ENCODE measurements around the gene TAGLN.

- TF ChIP-seq POLR2AphosphoS5 (IDR thresholded peaks at IDR 0.05) (peak in 2 of 3 donors; percentile 33 to 35), CTCF (IDR thresholded peaks at IDR 0.05) (peak; percentile 76 to 91 (median 81)), EP300 (IDR thresholded peaks at IDR 0.05; ENCODE audit: low read depth) (no peak), POLR2A (IDR thresholded peaks at IDR 0.05) (no peak)
Measured at GRCh38 chr11:117226388-117227385, 27.5 kb downstream of the TAGLN start.
